Transverse colon (tissue), 4 donors: ENCODE measurements around the gene TMEM131L. TPM values are rescaled to one million over a fixed set of nuclear protein-coding genes. Genes with fewer than 3 reads are reported as not detected.

Source experiments
- DNase-seq: peaks from one replicate; pipeline ENCODE4 v3.0.0-alpha.2; 2019
- H3K27ac ChIP-seq, 4 donors: fragments of 200-600 bp; sonication (generic); 2 replicates each; pipeline ENCODE4 v1.5.1; 2016 to 2018; ENCODE audit warnings: inconsistent platforms in 4 of 4
- H3K27me3 ChIP-seq: fragments of 200-600 bp; sonication (generic); 2 replicates; pipeline ENCODE4 v1.5.1; 2017; ENCODE audit warnings: inconsistent platforms
- H3K36me3 ChIP-seq, 4 donors: fragments of 200-600 bp; sonication (generic); 2 replicates each; pipeline ENCODE4 v1.5.1; 2017 to 2019; ENCODE audit warnings: inconsistent platforms in 4 of 4
- H3K4me1 ChIP-seq, 4 donors: fragments of 200-600 bp; sonication (generic); 2 replicates each; pipeline ENCODE4 v1.5.1; 2017 to 2020; ENCODE audit warnings: inconsistent platforms in 4 of 4
- H3K4me3 ChIP-seq, 4 donors: fragments of 200-600 bp; sonication (generic); 1 replicate in 1 of 4; 2 replicates in 3 of 4; pipeline versions ENCODE4 v1.5.1 to v1.6.1; 2017 to 2019; ENCODE audit warnings: inconsistent platforms in 4 of 4
- H3K9me3 ChIP-seq, 2 donors: fragments of 200-600 bp; sonication (generic); 2 replicates each; pipeline ENCODE4 v1.5.1; 2017 to 2019; ENCODE audit warnings: inconsistent platforms in 2 of 2
- EP300 ChIP-seq: sonication (generic); formaldehyde crosslinking; IDR thresholded peaks from one replicate; pipeline ENCODE4 v1.6.1; 2017; ENCODE audit warnings: antibody characterized with exemption, low read depth
- POLR2A ChIP-seq: fragments of 450-650 bp; IDR thresholded peaks from one replicate; pipeline ENCODE4 v1.6.1; 2016; ENCODE audit warnings: antibody characterized with exemption, mild to moderate bottlenecking, moderate library complexity
- POLR2AphosphoS5 ChIP-seq, 3 donors: sonication (generic); formaldehyde crosslinking; IDR thresholded peaks; one replicate each; pipeline ENCODE4 v1.6.1; 2016; ENCODE audit warnings: antibody characterized with exemption in 3 of 3
- WGBS, 2 donors: methylation state at CpG; one replicate each; pipeline ENCODE4 v1.1.5; 2018; ENCODE audit warnings: low coverage in 1 of 2; 5-methylcytosine and 5-hydroxymethylcytosine counted together
- in situ Hi-C, 4 donors: fragments of 200-750 bp; cut with MboI; loops; one replicate each; pipeline versions ENCODE4 v1.15.0 to v1.15.1; 2017; ENCODE audit warnings: low sequenced_read_pairs in 3 of 4, low pct_ligation_motif_present in 1 of 4, low pct_unique_long_range_greater_than_20kb in 1 of 4
- intact Hi-C: fragments of 100-400 bp; cut with DNase I; formaldehyde crosslinking; loops from one replicate; pipeline ENCODE4 v1.15.1; 2023; ENCODE audit warnings: low total_unique reads
- total RNA-seq, 4 donors: library from RNA; depleted of rRNA; stranded (reverse); fragments of >200 nt; gene quantifications; one replicate each; pipeline ENCODE4 v1.1.0, GENCODE V29; 2016
- TF ChIP-seq, protein P1 (sequence below), 5 experiments: fragments of 200-600 bp in 3 of 5; fragments of 450-650 bp in 2 of 5; sonication (generic) in 3 of 5; IDR thresholded peaks; 1 replicate in 2 of 5; 2 replicates in 3 of 5; pipeline ENCODE4 v1.5.1; 2016 to 2017; ENCODE audit warnings: antibody characterized with exemption in 5 of 5, inconsistent platforms in 3 of 5, mild to moderate bottlenecking in 2 of 5, moderate library complexity in 1 of 5

TMEM131L gene
- total RNA-seq, 4 donors from 2014 or later = 5.2 to 14.8 (median 8.3) TPM

- peaks cover 6 to 60% (median 23%) of the 10 kb centered on the region in 4 donors for H3K4me1 ChIP-seq
- no peak for DNase-seq
- intact Hi-C loops = no loop called here
Observed at GRCh38 chr4:153528705-153529485, 62.7 kb downstream of the TMEM131L start.

DNA sequence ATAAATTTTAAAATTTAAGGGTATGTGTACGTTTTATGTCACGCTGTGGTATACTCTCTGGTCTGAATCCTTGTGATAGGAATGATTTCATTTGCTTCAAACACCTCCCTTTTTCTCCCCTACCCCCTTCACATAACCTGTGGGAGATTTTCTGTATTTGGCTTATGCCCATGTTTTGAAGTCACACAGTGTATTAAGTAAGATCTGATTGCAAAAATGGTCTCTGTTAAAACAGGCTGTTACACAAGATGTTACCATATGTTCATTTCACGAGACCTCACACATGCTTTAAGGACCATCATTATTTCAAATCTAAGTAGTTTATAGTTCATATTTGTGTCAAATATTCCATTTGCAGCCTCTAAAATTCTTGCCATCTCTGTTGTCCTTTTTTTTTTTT, 63.5 kb downstream of the TMEM131L start:
- Histone ChIP-seq H3K36me3 (no peaks in the 10 kb centered on the region), H3K27ac (no peak overlapping the region), H3K27me3 (no peaks in the 10 kb centered on the region), H3K4me1 (peaks cover 6 to 52% (median 20%) of the 10 kb centered on the region in 4 donors), H3K4me3 (no peak overlapping the region), H3K9me3 (no peaks in the 10 kb centered on the region)
- intact Hi-C loops = no loop called here
- 83 to 84% methylated on average over 3 of the region's 3 CpGs for WGBS, 2 donors
- in situ Hi-C loops = no loop called here
- no peak for DNase-seq
- TF ChIP-seq POLR2A (no peak), EP300 (no peak), POLR2AphosphoS5 (IDR thresholded peaks at IDR 0.05) (no peak)
- TF ChIP-seq, protein P1, sequence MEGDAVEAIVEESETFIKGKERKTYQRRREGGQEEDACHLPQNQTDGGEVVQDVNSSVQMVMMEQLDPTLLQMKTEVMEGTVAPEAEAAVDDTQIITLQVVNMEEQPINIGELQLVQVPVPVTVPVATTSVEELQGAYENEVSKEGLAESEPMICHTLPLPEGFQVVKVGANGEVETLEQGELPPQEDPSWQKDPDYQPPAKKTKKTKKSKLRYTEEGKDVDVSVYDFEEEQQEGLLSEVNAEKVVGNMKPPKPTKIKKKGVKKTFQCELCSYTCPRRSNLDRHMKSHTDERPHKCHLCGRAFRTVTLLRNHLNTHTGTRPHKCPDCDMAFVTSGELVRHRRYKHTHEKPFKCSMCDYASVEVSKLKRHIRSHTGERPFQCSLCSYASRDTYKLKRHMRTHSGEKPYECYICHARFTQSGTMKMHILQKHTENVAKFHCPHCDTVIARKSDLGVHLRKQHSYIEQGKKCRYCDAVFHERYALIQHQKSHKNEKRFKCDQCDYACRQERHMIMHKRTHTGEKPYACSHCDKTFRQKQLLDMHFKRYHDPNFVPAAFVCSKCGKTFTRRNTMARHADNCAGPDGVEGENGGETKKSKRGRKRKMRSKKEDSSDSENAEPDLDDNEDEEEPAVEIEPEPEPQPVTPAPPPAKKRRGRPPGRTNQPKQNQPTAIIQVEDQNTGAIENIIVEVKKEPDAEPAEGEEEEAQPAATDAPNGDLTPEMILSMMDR (IDR thresholded peaks at IDR 0.05) = no peak

More at GRCh38 chr4:153528705-153529485, 62.7 kb downstream of the TMEM131L start:
- Histone ChIP-seq H3K27ac (no peak overlapping the region), H3K4me3 (no peak overlapping the region), H3K36me3 (no peaks in the 10 kb centered on the region), H3K9me3 (no peaks in the 10 kb centered on the region), H3K27me3 (no peaks in the 10 kb centered on the region)
- TF ChIP-seq POLR2AphosphoS5 (IDR thresholded peaks at IDR 0.05) = no peak
- no peak for TF ChIP-seq POLR2A
- TF ChIP-seq, protein P1 (IDR thresholded peaks at IDR 0.05) = no peak
- no peak for TF ChIP-seq EP300
- WGBS, 2 donors = 79 to 84% methylated on average over 2 to 6 of the region's 6 CpGs
- in situ Hi-C loops = no loop called here

- H3K4me3 ChIP-seq = no peak overlapping the region
- no peaks in the 10 kb centered on the region for H3K27me3 ChIP-seq
- no peak for TF ChIP-seq EP300
- TF ChIP-seq POLR2AphosphoS5 (IDR thresholded peaks at IDR 0.05) = no peak
- TF ChIP-seq POLR2A = no peak
- TF ChIP-seq, protein P1 (IDR thresholded peaks at IDR 0.05) = no peak
- H3K27ac ChIP-seq = peak overlapping the region in 2 of 4 donors; percentile 10 to 35
- in situ Hi-C loops (no loop called here), intact Hi-C loops (no loop called here)
- no peak for DNase-seq
- WGBS, 2 donors = 45 to 61% methylated on average over 4 to 8 of the region's 8 CpGs
- H3K9me3 ChIP-seq = no peaks in the 10 kb centered on the region
- H3K4me1 ChIP-seq = peaks cover 6 to 46% (median 20%) of the 10 kb centered on the region in 4 donors
- H3K36me3 ChIP-seq = no peaks in the 10 kb centered on the region
Observed at GRCh38 chr4:153530284-153530999, 64.3 kb downstream of the TMEM131L start.

- DNase-seq = no peak
- peak overlapping the region in 2 of 4 donors; percentile 10 to 35 for H3K27ac ChIP-seq
- no peaks in the 10 kb centered on the region for H3K9me3 ChIP-seq
- no peaks in the 10 kb centered on the region for H3K36me3 ChIP-seq
- WGBS, 2 donors = 83% methylated on average over 1 of the region's 1 CpG; no CpG with 5 or more reads in 1 of the 2 donors
- in situ Hi-C loops (no loop called here), intact Hi-C loops (no loop called here)
- no peaks in the 10 kb centered on the region for H3K27me3 ChIP-seq
- peaks cover 6 to 51% (median 20%) of the 10 kb centered on the region in 4 donors for H3K4me1 ChIP-seq
- H3K4me3 ChIP-seq = no peak overlapping the region
- TF ChIP-seq POLR2AphosphoS5 (IDR thresholded peaks at IDR 0.05) (no peak), POLR2A (no peak), EP300 (no peak)
- TF ChIP-seq, protein P1 (IDR thresholded peaks at IDR 0.05) = no peak
Observed at GRCh38 chr4:153531000-153531358, 64.8 kb downstream of the TMEM131L start.
